A549 (cell line): ENCODE data around the gene ZNF276. TPM values are rescaled to one million over a fixed set of nuclear protein-coding genes. Genes with fewer than 3 reads are reported as not detected.

Experiments
- ATAC-seq, 2 experiments: fragments of 200-7000 bp in 1 of 2; fragments of >200 bp in 1 of 2; cut with Nextera tagmentation in 1 of 2; cut with Tn5 transposase in 1 of 2; 3 replicates each; pipeline versions ENCODE4 v1.8.0 to v1.9.1; 2018 to 2020; ENCODE audit warnings: mild to moderate bottlenecking in 1 of 2, moderate library complexity in 1 of 2
- CTCF ChIA-PET: fragments of 300-600 bp; sonication (Branson Sonifier 250); formaldehyde crosslinking; extraction: SDS; loops from one replicate; lab custom pipeline; 2021; ENCODE audit warnings: antibody characterized with exemption, inconsistent platforms; lab: Yijun Ruan, JAX
- POLR2A ChIA-PET: fragments of 350-600 bp; formaldehyde crosslinking; extraction: SDS; loops from one replicate; lab custom pipeline; 2021; ENCODE audit warnings: antibody characterized with exemption, inconsistent platforms; lab: Yijun Ruan, JAX
- DNase-seq, 2 experiments: peaks; one replicate each; pipeline versions ENCODE4 v3.0.0 to v3.0.0-alpha.2; 2011 to 2016; ENCODE audit warnings: low read depth in 1 of 2, low spot score in 1 of 2
- FAIRE-seq: peaks from 2 replicates; lab custom pipeline; 2011; peaks lifted over from hg19 to GRCh38; lab: Jason Lieb, UNC
- H3K27ac ChIP-seq, 2 experiments: fragments of >200 bp; sonication (Bioruptor Twin); formaldehyde crosslinking; 3 replicates each; pipeline ENCODE4 v1.5.1; 2016 to 2017
- H3K4me1 ChIP-seq: fragments of >200 bp; sonication (Bioruptor Twin); formaldehyde crosslinking; 3 replicates; pipeline ENCODE4 v1.6.1; 2016
- H3K4me2 ChIP-seq: fragments of >200 bp; sonication (Bioruptor Twin); formaldehyde crosslinking; 3 replicates; pipeline ENCODE4 v1.6.1; 2016
- H3K4me3 ChIP-seq: fragments of >200 bp; sonication (Bioruptor Twin); formaldehyde crosslinking; 3 replicates; pipeline ENCODE4 v1.5.1; 2016
- H3K9me3 ChIP-seq: fragments of >200 bp; sonication (Bioruptor Twin); formaldehyde crosslinking; 3 replicates; pipeline ENCODE4 v1.6.1; 2016
- CHD4 ChIP-seq: fragments of 200-600 bp; sonication (generic); IDR thresholded peaks from 2 replicates; pipeline ENCODE4 v1.6.1; 2016; ENCODE audit warnings: antibody characterized with exemption, mild to moderate bottlenecking, borderline replicate concordance
- FOSL2 ChIP-seq, 2 experiments: fragments of 450-650 bp in 1 of 2; fragments of >200 bp in 1 of 2; sonication (Bioruptor Twin) in 1 of 2; formaldehyde crosslinking; IDR thresholded peaks; 2 replicates each; pipeline versions ENCODE4 v1.5.0 to v1.6.1; 2016 to 2020; ENCODE audit warnings: mild to moderate bottlenecking in 1 of 2, moderate library complexity in 1 of 2
- FOXS1 ChIP-seq: fragments of 250-450 bp; sonication (Bioruptor Pico); IDR thresholded peaks from 2 replicates; pipeline ENCODE4 v1.5.0; 2020; ENCODE audit warnings: mild to moderate bottlenecking, moderate library complexity
- GATA3 ChIP-seq: IDR thresholded peaks from 2 replicates; pipeline ENCODE4 v1.6.1; 2012; ENCODE audit warnings: borderline replicate concordance
- HDAC2 ChIP-seq: fragments of 200-600 bp; sonication (generic); IDR thresholded peaks from 2 replicates; pipeline ENCODE4 v1.6.1; 2016
- HEYL ChIP-seq: fragments of 250-450 bp; sonication (Bioruptor Pico); IDR thresholded peaks from 2 replicates; pipeline ENCODE4 v1.8.0; 2021; ENCODE audit warnings: mild to moderate bottlenecking, moderate library complexity
- HMGXB4 ChIP-seq: fragments of 250-450 bp; sonication (Bioruptor Pico); IDR thresholded peaks from 2 replicates; pipeline ENCODE4 v1.5.0; 2021; ENCODE audit warnings: mild to moderate bottlenecking, moderate library complexity, borderline replicate concordance
- JUN ChIP-seq, 2 experiments: fragments of >200 bp; sonication (Bioruptor Twin); formaldehyde crosslinking; IDR thresholded peaks; 2 replicates in 1 of 2; 3 replicates in 1 of 2; pipeline ENCODE4 v1.6.1; 2016 to 2017
- KDM1A ChIP-seq: fragments of 200-600 bp; sonication (generic); IDR thresholded peaks from 2 replicates; pipeline ENCODE4 v1.6.1; 2016; ENCODE audit warnings: low read depth, mild to moderate bottlenecking
- MYC ChIP-seq: IDR thresholded peaks from 2 replicates; pipeline ENCODE4 v1.6.1; 2012; ENCODE audit warnings: mild to moderate bottlenecking, inconsistent platforms, low read length, improper control_type of control experiment, borderline replicate concordance
- NFE2L2 ChIP-seq: fragments of 150-350 bp; conservative IDR thresholded peaks from 2 replicates; pipeline ENCODE4 v1.6.1; 2014; ENCODE audit warnings: low read length
- POLR2A ChIP-seq: IDR thresholded peaks from 2 replicates; pipeline ENCODE4 v1.6.1; 2012; ENCODE audit warnings: mild to moderate bottlenecking, low read length
- RCOR1 ChIP-seq: fragments of 150-350 bp; IDR thresholded peaks from 2 replicates; pipeline ENCODE4 v1.6.1; 2014; ENCODE audit warnings: antibody characterized with exemption, low read length, low read depth
- USF2 ChIP-seq: fragments of 450-650 bp; IDR thresholded peaks from 2 replicates; pipeline ENCODE4 v1.6.1; 2014; ENCODE audit warnings: antibody characterized with exemption
- WGBS: methylation state at CpG from one replicate; pipeline ENCODE4 v1.1.6; 2017; ENCODE audit errors: missing lambda C conversion rate; 5-methylcytosine and 5-hydroxymethylcytosine counted together
- polyA plus RNA-seq, 4 experiments: library from polyadenylated mRNA; depleted of rRNA in 3 of 4; stranded (reverse); fragments of >200 nt; fragmentation: RNase III in 1 of 4; extraction: RNeasy Plus Mini Kit Qiagen cat#74134 plus additional on column Dnase treatment in 1 of 4; gene quantifications; 2 replicates in 3 of 4; 3 replicates in 1 of 4; pipeline ENCODE4 v1.2.3, GENCODE V29; 2011 to 2017
- TF ChIP-seq, protein P1 (sequence below): fragments of 200-600 bp; sonication (generic); IDR thresholded peaks from 2 replicates; pipeline ENCODE4 v1.6.1; 2016; ENCODE audit warnings: antibody characterized with exemption, mild to moderate bottlenecking, moderate library complexity
- TF ChIP-seq, protein P2 (sequence below): IDR thresholded peaks from 2 replicates; pipeline ENCODE4 v1.6.1; 2012; ENCODE audit warnings: low read depth, borderline replicate concordance
- TF ChIP-seq, protein P3 (sequence below): IDR thresholded peaks from 2 replicates; pipeline ENCODE4 v1.6.1; 2012

Gene ZNF276
- polyA plus RNA-seq, 2 of the 4 experiments (the other 2 are of a cell fraction), result 6.5 to 15.1 TPM

DNA sequence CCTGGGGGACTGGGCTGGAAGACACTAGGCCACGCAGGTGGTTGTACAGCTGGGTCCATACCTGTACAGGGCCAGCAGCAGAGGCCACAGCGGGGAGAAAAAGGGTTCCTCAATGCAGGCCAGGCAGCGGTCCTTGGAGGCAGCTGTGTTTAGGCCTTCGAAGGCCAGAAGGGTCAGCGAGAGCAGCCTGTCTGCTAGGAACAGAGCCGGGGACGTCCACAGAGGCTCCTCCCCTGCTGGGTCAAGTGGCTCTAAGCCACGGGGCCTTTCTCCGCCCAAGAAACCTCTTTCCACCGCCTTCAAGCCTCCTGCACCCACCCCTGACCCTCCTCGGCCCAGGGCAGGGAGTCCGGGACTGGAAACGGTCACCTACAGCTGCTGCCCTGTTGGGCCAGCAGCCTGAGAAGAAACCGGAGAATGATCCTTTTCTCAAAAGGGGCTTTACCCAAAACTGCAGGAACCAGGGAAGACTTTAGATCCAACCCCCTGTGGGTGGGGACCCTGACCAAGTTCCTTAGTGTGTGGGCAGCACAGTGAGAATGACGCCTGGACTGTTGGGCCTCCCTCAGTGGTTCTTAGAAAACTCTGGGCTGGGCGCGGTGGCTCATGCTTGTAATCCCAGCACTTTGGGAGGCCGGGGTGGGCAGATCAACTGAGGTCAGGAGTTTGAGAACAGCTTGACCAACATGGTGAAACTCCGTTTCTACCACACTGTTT lies 11.5 kb upstream of the ZNF276 start:
- ChIA-PET CTCF (interaction anchor here (1.0 to 9.5 kb wide), 6 partner anchors 8 to 94 kb away, joined by 3 to 70 read pairs (median 5); no protein-coding TSS in a partner anchor), POLR2A (no interaction called here)
- no peak overlapping the region for H3K27ac ChIP-seq
- 85% methylated on average over 19 of the region's 19 CpGs for WGBS
- ATAC-seq (no peak), FAIRE-seq (no peak), DNase-seq (no peak)
- H3K4me1 ChIP-seq, result peaks cover 9% of the 10 kb centered on the region; the same call in 2 of the 3 replicates
- H3K4me3 ChIP-seq, result no peak overlapping the region
- TF ChIP-seq FOSL2 (IDR thresholded peaks at IDR 0.05) (no peak), FOSL2 (CRISPR knock-in tag; IDR thresholded peaks at IDR 0.05) (no peak)
- TF ChIP-seq, protein P1, sequence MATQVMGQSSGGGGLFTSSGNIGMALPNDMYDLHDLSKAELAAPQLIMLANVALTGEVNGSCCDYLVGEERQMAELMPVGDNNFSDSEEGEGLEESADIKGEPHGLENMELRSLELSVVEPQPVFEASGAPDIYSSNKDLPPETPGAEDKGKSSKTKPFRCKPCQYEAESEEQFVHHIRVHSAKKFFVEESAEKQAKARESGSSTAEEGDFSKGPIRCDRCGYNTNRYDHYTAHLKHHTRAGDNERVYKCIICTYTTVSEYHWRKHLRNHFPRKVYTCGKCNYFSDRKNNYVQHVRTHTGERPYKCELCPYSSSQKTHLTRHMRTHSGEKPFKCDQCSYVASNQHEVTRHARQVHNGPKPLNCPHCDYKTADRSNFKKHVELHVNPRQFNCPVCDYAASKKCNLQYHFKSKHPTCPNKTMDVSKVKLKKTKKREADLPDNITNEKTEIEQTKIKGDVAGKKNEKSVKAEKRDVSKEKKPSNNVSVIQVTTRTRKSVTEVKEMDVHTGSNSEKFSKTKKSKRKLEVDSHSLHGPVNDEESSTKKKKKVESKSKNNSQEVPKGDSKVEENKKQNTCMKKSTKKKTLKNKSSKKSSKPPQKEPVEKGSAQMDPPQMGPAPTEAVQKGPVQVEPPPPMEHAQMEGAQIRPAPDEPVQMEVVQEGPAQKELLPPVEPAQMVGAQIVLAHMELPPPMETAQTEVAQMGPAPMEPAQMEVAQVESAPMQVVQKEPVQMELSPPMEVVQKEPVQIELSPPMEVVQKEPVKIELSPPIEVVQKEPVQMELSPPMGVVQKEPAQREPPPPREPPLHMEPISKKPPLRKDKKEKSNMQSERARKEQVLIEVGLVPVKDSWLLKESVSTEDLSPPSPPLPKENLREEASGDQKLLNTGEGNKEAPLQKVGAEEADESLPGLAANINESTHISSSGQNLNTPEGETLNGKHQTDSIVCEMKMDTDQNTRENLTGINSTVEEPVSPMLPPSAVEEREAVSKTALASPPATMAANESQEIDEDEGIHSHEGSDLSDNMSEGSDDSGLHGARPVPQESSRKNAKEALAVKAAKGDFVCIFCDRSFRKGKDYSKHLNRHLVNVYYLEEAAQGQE, result no peak
- H3K9me3 ChIP-seq, result peaks cover 3% of the 10 kb centered on the region; the same call in 1 of the 3 replicates
- no peak overlapping the region for H3K4me2 ChIP-seq

DNA sequence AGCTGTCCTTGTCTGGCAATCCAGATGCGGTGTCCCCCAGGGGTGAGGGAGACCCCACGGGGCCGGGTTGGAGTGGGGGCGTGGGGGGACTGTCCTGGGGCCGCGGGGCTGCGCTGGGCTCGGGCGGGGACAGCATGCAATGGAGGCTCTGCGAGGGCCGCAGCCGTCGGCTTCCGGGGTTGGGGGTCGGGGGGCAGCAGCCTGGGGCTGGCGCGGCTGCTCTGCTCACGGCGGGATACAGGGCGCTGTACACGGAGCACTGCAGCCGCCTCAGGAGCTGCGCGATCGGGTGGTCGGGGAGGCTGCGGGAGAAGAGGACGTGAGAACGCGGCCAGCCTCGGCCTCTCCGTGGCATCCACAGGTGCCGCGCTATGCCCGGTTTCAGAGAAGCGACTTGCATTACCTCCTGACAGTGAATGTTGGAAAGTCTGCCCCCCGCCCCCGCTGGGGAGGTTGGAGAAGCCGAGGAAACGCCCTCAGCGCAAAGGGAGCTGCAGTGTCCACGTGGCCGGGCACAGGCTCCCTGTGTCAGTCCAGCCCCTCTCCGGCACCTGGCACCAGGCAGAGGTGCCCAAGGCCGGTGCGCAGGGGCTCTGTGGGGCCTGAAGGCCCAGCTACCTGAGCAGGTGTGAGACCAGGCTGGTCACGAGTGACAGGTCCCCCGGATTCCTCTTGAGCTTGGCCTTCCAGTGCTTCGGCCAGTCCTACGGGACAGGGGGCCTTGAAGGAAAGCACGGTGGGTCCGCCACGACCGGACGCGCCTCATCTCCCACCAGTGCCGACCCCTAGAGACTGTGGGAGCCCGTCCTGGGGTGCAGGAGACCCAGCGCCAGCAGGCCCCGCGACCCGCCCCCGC lies 10.4 kb upstream of the ZNF276 start:
- peak overlapping the region; percentile 90 for H3K4me2 ChIP-seq
- CTCF ChIA-PET, result interaction anchor here (0.9 to 9.5 kb wide), 5 partner anchors 8 to 150 kb away, joined by 3 to 70 read pairs (median 5); no protein-coding TSS in a partner anchor
- no peak for FAIRE-seq
- peaks cover 3% of the 10 kb centered on the region; the same call in 1 of the 3 replicates for H3K9me3 ChIP-seq
- peak overlapping the region in 1 of 2 experiments; percentile 89; a peak in 2 of 6 replicates for H3K27ac ChIP-seq
- no peak for DNase-seq
- H3K4me1 ChIP-seq, result peaks cover 9% of the 10 kb centered on the region; the same call in 2 of the 3 replicates
- 94% methylated on average over 38 of the region's 63 CpGs for WGBS
- no peak overlapping the region for H3K4me3 ChIP-seq
- no peak for TF ChIP-seq HEYL
- no peak for TF ChIP-seq HDAC2
- ATAC-seq, result peak in 1 of 2 experiments; percentile 7; a peak in 3 of 6 replicates
- POLR2A ChIA-PET, result no interaction called here

- WGBS, result 0% methylated on average over 2 of the region's 48 CpGs
- POLR2A ChIA-PET, result interaction anchor here (1.2 to 1.6 kb wide), 2 partner anchors 10 to 25 kb away, joined by 6 read pairs; partner anchors contain the start of genes CDK10 and SPATA2L
- CTCF ChIA-PET, result interaction anchor here (0.9 to 9.5 kb wide), 7 partner anchors 9 to 149 kb away, joined by 3 to 70 read pairs (median 5); no protein-coding TSS in a partner anchor
- peak overlapping the region; percentile 90 for H3K4me2 ChIP-seq
- peak; percentile 81 to 94 for DNase-seq
- peaks cover 9% of the 10 kb centered on the region; the same call in 2 of the 3 replicates for H3K4me1 ChIP-seq
- no peak for FAIRE-seq
- H3K27ac ChIP-seq, result peak overlapping the region; percentile 86 to 89
- H3K9me3 ChIP-seq, result peaks cover 3% of the 10 kb centered on the region; the same call in 1 of the 3 replicates
- peak overlapping the region; percentile 87 for H3K4me3 ChIP-seq
- ATAC-seq, result peak; percentile 57 to 82
- no peak for TF ChIP-seq RCOR1
- no peak for TF ChIP-seq GATA3
- TF ChIP-seq, protein P2, sequence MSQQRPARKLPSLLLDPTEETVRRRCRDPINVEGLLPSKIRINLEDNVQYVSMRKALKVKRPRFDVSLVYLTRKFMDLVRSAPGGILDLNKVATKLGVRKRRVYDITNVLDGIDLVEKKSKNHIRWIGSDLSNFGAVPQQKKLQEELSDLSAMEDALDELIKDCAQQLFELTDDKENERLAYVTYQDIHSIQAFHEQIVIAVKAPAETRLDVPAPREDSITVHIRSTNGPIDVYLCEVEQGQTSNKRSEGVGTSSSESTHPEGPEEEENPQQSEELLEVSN, result peak; percentile 49; the same call in 1 of the 2 replicates
- TF ChIP-seq FOXS1 (CRISPR knock-in tag), result no peak
- TF ChIP-seq KDM1A, result no peak
- TF ChIP-seq HMGXB4 (CRISPR knock-in tag), result no peak
- TF ChIP-seq JUN (IDR thresholded peaks at IDR 0.05), result peak in 1 of 2 experiments; percentile 80; a peak in 3 of 5 replicates
- 0 out of 2 replicates have a peak, but pooled peaks have one; percentile 5 for TF ChIP-seq USF2
- TF ChIP-seq MYC, result peak; percentile 86; the same call in 1 of the 2 replicates
- no peak for TF ChIP-seq NFE2L2
- peak; percentile 81 for TF ChIP-seq POLR2A
- TF ChIP-seq, protein P3, sequence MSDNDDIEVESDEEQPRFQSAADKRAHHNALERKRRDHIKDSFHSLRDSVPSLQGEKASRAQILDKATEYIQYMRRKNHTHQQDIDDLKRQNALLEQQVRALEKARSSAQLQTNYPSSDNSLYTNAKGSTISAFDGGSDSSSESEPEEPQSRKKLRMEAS, result peak; percentile 95
- no peak for TF ChIP-seq CHD4
Measured at GRCh38 chr16:89711601-89712273, 9.6 kb upstream of the ZNF276 start.
